GM21423 (cell line): ENCODE measurements around the gene PRR35.

Experiments
- ATAC-seq: cut with Tn5 transposase; IDR thresholded peaks from one replicate; pipeline ENCODE4 v1.9.1; 2021; ENCODE audit warnings: mild to moderate bottlenecking, moderate library complexity; ENCODE audit not compliant: unreplicated experiment

PRR35 gene

DNA sequence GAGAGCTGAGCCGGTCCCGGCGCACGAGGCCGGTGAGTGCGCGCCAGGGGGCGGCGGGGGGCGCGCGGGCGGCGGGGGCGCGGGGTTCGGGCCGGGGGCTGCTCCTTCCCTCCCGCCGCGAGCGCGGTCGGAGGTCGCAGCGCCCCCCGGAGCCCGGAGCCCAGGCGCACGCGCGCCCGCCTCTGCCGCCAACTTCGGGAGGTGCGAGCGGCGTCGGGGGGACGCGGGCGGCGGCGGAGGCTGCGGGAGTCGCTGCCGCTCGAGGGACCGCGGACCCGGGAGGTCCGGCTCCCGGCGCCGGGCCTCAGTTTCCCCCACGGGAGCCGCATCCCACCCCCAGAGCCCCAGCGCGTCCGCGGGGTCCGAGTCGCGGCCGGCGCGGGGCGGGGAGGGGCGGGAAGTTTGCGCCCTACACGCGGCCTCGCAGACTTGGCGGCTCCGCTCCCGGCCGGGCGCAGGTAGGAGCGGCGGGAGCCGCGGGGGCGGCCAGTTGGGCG is at the start of gene PRR35:
Gene PRR35, plus strand, starts transcription at position 191 of the 497 bp plus-strand sequence. CDS start 2,901 bp downstream, outside the sequence.
- ATAC-seq, result no peak

GRCh38 chr16:512802-513201 is 47.4 kb upstream of the PRR35 start:
- ATAC-seq, result no peak

DNA sequence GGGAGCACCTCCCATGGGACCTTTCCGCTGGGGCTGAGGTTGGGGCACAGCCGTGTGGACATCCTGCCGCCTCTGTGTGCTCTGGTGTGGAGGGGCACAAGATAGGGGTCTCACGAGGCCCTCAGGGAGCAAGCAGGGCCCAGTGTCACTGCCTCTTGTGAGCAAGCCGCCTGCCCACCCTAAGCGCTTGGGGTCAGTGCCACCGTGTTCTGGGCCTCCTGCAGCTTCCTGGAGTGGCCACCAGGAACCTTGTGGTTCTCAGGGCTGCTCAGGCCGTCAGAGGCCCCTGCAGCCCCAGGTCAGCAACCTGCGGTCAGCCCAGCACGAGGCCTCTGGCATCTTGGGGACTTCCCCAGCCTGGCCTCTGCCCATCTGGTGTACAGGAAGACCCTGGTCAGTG is 46.2 kb upstream of the PRR35 start:
- ATAC-seq, result no peak

- ATAC-seq, result no peak
Measured at GRCh38 chr16:515175-515938, 44.8 kb upstream of the PRR35 start.

GRCh38 chr16:515939-516226 is 44.3 kb upstream of the PRR35 start:
- no peak for ATAC-seq

DNA sequence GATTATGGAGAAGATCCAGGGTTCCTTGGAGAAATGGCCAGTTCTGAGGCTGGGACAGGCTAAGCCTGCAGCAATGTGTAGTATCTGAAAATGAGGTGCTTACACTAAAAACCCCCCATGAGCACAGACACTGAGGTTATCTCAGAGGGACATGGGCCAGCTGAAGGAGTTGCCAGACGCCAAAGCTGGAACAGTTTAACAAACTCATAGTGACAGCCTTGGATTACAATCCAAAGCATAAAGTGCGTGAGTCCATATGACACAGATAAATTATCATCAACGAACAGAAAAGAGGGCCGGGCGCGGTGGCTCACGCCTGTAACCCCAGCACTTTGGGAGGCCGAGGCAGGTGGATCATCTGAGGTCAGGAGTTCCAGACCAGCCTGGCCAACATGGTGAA is 43.9 kb upstream of the PRR35 start:
- no peak for ATAC-seq

DNA sequence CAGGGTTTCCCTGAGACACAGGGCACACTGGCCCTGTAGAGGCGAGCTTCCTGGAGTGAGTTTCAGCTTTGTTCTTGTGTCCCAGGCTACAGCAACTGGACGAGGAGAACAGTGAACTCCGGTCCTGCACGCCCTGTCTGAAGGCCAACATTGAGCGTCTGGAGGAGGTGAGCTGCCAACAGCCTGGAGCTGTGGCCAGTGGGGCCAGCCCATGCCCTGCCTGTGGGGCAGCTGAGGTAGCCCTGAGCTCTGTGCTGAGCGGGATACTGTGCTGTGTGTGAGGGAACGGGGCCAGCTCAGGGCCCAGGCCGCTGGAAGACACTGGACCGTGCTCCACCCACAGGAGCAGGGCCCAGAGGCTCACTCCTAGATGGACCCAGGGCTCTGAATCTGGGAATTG is 41.3 kb upstream of the PRR35 start:
- ATAC-seq, result no peak

DNA sequence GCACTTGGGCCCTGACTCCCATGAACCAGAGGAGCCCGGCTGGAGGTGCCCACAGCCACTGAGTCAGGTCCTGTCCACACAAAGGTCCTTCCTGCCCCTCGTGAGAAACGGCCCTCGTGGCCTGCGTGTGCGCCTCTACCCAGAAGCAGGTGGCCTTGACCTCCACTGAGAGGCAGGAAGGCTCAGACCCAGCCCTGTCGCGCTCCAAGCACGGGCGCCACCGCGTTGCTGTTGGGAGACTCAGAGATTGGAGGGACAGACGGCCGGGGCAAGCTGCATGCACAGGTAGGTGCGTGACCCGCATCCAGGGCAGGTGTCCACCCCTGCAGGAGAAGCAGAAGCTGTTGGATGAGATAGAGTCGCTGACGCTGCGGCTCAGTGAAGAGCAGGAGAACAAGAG is 40.8 kb upstream of the PRR35 start:
- no peak for ATAC-seq

- ATAC-seq, result no peak
Measured at GRCh38 chr16:519841-520687, 40.1 kb upstream of the PRR35 start.

GRCh38 chr16:520847-521246 is 39.3 kb upstream of the PRR35 start:
- no peak for ATAC-seq

DNA sequence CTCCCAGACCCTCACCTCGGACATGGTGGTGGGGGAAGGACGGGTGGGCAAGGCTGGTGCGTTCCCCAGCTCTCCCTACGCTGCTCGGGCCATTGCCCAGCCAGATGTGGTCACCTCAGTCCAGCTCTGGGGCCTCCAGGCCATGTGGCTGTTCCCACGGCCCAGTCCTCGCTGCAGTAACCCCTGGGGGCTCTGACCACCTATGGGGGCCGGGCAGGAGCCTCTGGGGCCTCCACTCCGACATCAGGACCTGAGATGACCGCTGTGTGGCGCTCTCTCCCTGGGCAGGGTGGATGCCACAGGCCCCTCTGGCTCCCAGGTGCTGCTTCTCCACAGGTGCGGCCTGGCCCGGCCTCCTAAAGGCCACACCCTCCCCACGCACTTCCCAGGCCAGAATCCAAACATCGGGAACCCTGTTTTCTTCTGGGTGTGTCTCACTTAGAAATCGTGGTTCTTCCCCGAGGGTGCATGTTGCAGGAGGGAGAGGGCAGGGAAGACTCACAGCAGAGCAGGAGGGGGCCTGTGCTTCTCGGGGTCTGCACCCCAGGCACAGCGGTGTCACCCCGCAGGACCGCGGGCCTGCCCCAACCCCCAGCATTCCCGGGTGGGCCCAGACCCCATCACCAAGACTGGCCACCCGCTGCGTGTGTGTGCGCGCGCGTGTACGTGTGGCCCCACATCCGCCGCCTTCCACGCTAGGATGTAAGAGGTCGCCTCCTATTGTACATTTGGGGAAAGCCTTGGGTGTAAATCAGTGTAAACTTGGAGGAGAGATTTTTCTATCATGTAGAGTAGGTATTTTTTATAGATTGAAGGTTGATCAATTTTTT is 38.6 kb upstream of the PRR35 start:
- no peak for ATAC-seq

- no peak for ATAC-seq
Measured at GRCh38 chr16:522320-523096, 37.7 kb upstream of the PRR35 start.

- ATAC-seq, result no peak
Measured at GRCh38 chr16:523097-523741, 37.0 kb upstream of the PRR35 start.

GRCh38 chr16:524274-525040 is 35.7 kb upstream of the PRR35 start:
- ATAC-seq, result no peak

DNA sequence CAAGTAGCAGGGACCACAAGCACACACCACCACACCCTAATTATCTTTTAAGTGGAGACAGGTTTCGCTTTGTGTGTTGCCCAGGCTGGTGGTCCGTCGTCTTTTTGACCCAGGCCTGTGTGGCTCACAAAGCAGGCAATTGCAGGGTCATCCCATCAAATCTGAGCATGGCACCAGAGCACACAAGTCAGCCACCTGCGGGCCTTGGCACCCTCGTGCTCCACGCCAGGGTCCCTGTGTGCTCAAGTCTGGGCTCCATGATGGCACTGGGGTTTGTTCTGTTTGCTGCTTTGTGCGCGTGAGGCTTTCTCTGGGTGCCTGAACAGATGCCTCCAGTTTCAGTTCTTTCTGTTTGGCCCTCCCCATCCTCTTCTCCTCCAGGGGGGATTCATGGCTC is 35.1 kb upstream of the PRR35 start:
- ATAC-seq, result no peak

GRCh38 chr16:525520-526180 is 34.5 kb upstream of the PRR35 start:
- no peak for ATAC-seq

DNA sequence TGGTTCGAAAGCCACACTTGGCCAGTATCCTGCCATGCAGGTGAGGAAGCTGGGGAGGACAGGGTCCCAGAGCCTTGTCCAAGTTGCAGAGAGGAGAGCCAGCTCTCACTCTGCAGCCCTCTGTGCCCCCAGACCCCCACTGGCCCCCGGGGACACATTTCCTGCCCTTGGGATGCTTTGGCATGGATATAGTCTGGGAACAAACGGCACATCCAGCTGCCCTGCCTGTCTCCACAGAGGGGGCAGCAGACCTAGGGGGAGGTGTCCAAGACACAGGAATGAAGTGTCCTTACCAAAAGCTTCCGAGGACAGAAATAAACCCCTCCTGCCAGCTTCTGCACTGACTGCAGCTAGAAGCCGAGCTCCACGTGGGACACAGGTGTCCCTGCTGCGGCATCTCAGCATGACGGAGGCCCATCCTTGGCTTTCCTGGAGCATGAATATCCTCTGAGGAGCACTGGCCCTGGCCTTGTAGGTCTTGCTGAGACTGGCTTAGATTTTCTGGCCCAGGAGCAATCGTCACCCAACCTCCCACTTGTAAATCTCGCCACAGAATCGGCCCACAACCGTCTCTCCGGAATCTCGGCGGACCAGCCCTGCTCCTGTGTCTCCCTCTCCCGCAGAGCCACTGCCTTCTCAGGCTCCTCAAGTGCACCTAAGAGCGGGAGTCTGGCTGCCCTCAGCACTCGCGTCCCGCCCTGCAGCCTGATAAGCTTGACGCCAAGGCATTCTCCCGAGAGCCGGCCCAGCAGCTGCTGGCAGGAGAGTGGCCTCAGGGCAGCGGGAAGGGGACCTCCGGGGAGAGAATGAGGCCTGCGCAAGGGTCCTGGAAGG is 33.8 kb upstream of the PRR35 start:
- no peak for ATAC-seq
